ENCODE measurements around the gene CHKA.
A peak's percentile ranks its signal among the peaks of the same experiment; 100 is the strongest.

The CHKA gene

GRCh38 chr11:68163691-68164090, 42.5 kb upstream of the CHKA start:
- TF ChIP-seq CTCF (IDR thresholded peaks at IDR 0.05; ENCODE audit: low read length, missing control alignments), result no peak
- no peak for DNase-seq (ENCODE audit: low read depth)
- H3K4me3 ChIP-seq (replicated peaks; ENCODE audit: low read depth, low read length), result no peak overlapping the region

GRCh38 chr11:68160100-68160695, 39.0 kb upstream of the CHKA start:
- no peak for TF ChIP-seq CTCF (IDR thresholded peaks at IDR 0.05; ENCODE audit: low read length, missing control alignments)
- DNase-seq (ENCODE audit: low read depth), result no peak
- no peak overlapping the region for H3K4me3 ChIP-seq (replicated peaks; ENCODE audit: low read depth, low read length)

GRCh38 chr11:68159665-68160064, 38.5 kb upstream of the CHKA start:
- DNase-seq (ENCODE audit: low read depth), result no peak
- no peak overlapping the region for H3K4me3 ChIP-seq (replicated peaks; ENCODE audit: low read depth, low read length)
- no peak for TF ChIP-seq CTCF (IDR thresholded peaks at IDR 0.05; ENCODE audit: low read length, missing control alignments)

- H3K4me3 ChIP-seq (replicated peaks; ENCODE audit: low read depth, low read length), result no peak overlapping the region
- no peak for DNase-seq (ENCODE audit: low read depth)
- no peak for TF ChIP-seq CTCF (IDR thresholded peaks at IDR 0.05; ENCODE audit: low read length, missing control alignments)
Observed at GRCh38 chr11:68159161-68159560, 38.0 kb upstream of the CHKA start.

GRCh38 chr11:68158580-68158979, 37.4 kb upstream of the CHKA start:
- H3K4me3 ChIP-seq (replicated peaks; ENCODE audit: low read depth, low read length), result no peak overlapping the region
- TF ChIP-seq CTCF (IDR thresholded peaks at IDR 0.05; ENCODE audit: low read length, missing control alignments), result no peak
- DNase-seq (ENCODE audit: low read depth), result no peak

GRCh38 chr11:68153742-68154141, 32.6 kb upstream of the CHKA start:
- no peak for TF ChIP-seq CTCF (IDR thresholded peaks at IDR 0.05; ENCODE audit: low read length, missing control alignments)
- no peak for DNase-seq (ENCODE audit: low read depth)
- H3K4me3 ChIP-seq (replicated peaks; ENCODE audit: low read depth, low read length), result no peak overlapping the region

- peak; percentile 93 for DNase-seq (ENCODE audit: low read depth)
- H3K4me3 ChIP-seq (replicated peaks; ENCODE audit: low read depth, low read length), result no peak overlapping the region
- no peak for TF ChIP-seq CTCF (IDR thresholded peaks at IDR 0.05; ENCODE audit: low read length, missing control alignments)
Observed at GRCh38 chr11:68150037-68150436, 28.8 kb upstream of the CHKA start.

All from fibroblast of pulmonary artery (primary cell).